Measurements from ENCODE around the gene CASK.

The CASK gene

GRCh38 chrX:41824551-41824950 lies 98.8 kb downstream of the CASK start:
- DNase-seq = no peak

GRCh38 chrX:41823402-41823801 lies 100.0 kb downstream of the CASK start:
- no peak for DNase-seq

DNA sequence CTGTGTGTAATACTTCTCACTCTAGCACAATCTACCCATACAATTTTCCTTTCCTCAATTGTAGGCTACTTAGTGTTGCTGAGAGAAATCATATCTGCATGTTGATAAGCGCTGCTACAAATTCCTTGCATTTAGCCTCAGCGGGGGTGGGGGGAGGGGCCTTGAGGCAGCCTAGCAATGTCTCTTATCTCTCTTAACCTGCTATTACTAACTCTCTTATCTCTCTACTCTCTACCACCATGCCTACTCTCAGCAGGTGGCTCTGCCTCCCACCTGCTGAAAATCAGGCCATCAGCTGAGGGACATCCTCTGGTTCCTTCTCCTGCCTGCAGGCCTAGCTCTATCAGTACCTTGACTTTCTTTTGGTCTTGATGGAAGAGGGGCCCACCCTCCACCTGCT lies 100.5 kb downstream of the CASK start:
- no peak for DNase-seq

DNA sequence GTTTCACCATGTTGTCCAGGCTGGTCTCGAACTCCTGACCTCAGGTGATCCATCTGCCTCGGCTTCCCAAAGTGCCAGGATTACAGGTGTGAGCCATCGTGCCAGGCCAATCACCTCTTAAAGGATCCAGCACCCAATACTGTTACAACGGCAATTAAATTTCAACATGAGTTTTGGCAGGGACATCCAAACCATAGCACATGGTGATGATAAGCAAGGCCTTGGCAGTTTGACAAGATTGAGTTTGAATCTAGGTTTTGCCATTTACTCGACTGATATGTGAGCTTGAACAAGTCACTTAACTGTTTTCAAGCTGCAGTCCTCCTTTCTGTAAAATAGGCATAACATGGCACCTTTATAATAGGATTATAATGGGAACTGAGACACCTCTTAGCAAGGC lies 115.3 kb downstream of the CASK start:
- no peak for DNase-seq

- no peak for DNase-seq
Observed at GRCh38 chrX:41802958-41803357, 120.4 kb downstream of the CASK start.

DNA sequence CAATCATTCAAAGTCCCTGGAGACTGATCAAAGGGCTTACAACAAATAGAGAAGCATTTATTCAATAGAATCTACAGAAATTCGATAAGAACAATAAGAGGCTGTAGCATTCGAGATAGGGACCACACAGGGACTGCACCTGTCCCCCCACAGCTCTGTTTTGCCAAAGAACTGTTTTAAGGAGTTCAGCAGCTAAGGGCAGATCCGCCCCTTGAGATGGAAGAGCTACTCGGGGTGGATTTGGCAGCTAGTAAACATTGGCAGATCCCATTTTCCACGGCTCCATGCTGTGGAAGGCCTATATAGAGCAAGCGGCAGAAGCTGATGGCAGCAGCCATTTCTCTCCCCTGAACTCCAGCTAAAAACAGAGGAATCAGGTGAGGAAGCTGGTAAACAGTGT lies 123.7 kb downstream of the CASK start:
- no peak for DNase-seq

- no peak for DNase-seq
Observed at GRCh38 chrX:41796577-41796976, 126.8 kb downstream of the CASK start.

DNA sequence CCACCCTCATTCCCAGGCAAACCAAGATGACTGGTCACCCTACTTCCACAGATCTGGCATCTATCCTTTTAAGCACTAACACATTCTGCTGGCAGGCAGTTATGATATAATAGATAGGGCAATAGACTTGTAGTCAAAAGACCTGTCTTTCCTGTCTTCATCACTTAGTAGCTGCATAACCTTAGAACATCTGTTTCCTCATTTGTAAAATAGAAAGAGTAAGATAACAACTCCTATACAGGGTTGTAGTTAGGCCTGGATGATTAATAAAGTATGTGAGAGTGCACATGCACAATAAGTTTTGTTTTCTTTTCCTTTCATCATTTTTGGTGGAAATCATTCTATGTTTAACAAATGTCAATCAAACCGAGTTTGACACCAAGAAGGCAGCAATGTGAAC lies 127.3 kb downstream of the CASK start:
- no peak for DNase-seq

- no peak for DNase-seq
Observed at GRCh38 chrX:41789374-41789773, 134.0 kb downstream of the CASK start.

DNA sequence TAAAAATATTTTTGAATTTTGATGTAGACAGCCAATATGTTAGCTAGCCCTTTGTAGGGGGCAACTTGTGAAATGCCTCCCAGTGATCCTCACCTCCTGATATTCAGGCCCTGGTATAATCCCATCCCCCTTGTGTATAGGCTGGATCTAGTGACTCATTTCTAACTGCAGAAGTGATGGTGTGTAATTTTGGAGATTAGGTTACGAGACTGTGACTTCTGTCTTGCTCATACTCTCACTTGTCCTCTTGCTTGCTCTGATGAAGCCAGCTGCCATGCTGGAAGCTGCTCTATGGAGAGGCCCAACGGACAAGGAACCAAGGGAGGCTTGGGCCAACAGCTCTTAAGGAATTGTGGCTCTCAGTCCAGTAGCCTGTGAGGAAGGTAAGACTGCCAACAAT lies 137.7 kb downstream of the CASK start:
- DNase-seq = no peak

- peak; percentile 17 to 37 for DNase-seq
Observed at GRCh38 chrX:41781500-41781899, 141.9 kb downstream of the CASK start.

DNA sequence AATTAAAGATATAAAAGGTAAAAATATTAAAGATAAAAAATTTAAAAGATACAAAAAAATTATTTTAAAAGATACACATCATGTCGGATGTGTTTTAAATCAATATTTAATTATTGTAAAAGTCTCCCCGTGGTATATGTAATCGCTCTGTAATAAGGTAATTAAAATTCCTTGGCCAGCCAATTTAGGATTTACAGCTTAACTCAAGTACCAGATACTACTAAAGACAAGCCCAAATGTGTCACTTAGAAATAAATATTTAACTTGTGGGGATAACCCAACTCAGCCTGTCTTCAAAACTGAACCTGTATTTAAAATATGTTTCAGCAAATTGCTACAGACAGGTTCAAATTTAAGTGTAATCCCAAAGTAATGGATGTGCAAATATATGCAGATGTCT lies 143.4 kb downstream of the CASK start:
- no peak for DNase-seq

GRCh38 chrX:41779030-41779564 lies 144.3 kb downstream of the CASK start:
- DNase-seq = no peak

DNA sequence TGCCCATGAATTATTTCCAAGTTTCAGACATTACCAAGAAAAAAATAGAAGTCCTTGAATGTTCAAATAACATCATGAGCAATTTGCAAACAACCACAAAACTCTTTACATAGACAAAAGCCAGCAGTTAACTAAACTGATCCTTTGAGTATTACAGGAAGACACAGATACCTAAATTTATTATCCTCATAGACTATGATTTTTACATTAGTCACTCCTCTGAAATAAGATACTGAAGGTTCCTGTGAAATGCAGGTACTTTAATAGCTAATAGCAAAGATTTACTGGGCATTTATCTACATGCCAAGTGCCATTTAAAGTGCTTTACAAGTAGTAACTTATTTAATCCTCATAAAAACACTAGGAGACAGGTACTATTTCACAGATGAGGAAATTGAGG lies 161.7 kb downstream of the CASK start:
- DNase-seq = no peak

- no peak for DNase-seq
Observed at GRCh38 chrX:41761169-41761568, 162.2 kb downstream of the CASK start.

DNA sequence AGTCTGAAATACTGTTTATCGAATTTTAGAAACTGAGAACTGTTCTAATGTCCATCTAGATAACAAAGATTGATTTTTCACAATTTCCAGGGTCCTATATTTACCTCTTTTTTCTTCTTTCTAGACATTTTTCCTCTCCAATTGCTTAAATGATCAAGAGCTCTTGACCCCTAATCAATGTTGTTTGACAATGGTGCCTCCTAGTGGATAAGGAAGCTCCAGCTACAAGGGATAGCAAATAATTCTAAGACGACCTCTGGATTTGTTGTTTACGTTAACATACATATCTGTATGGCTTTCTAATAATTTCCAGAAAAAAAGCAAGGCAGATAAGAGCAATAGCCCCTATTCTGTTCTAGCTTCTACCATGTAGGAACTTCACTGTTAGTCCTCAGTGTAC lies 163.5 kb downstream of the CASK start:
- DNase-seq = peak; percentile 8 to 14

DNA sequence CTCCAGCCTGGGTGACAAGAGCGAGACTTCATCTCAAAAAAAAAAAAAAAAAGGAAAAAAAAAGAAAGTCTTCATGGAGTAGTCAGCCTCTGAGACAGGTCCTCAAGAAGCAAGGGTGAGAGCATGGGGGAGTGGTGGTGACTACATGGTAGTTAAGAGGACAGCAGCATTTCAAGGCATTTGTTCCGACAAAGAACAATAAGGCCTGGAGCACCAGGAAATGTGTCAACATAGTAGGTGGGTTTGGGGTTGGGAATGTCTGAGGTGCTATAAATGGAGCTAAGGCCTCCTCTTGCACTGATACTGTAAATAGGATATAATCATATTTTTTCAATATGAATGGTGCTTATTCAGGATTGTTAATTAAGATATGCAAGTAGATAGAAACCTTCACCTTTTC lies 165.0 kb downstream of the CASK start:
- no peak for DNase-seq

DNA sequence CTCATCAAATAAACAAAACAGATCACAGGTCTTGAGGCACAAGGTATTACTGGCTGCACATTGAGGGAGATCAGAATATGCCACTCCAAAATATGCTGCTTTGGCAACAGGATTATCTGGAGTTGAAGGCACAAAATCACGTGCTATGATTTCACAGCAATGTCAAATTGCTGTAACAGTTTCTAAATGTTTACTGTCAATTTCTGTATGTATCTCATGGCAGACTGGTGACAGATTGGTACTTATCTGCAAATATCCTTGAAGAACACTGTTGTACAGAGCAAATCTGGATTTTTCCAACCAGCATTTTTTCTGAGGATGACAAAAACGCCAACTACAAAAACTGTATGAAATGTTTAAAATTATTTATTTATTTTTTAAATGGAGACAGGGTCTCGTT lies 172.6 kb downstream of the CASK start:
- no peak for DNase-seq

GRCh38 chrX:41739871-41740270 lies 183.5 kb downstream of the CASK start:
- DNase-seq = no peak

DNA sequence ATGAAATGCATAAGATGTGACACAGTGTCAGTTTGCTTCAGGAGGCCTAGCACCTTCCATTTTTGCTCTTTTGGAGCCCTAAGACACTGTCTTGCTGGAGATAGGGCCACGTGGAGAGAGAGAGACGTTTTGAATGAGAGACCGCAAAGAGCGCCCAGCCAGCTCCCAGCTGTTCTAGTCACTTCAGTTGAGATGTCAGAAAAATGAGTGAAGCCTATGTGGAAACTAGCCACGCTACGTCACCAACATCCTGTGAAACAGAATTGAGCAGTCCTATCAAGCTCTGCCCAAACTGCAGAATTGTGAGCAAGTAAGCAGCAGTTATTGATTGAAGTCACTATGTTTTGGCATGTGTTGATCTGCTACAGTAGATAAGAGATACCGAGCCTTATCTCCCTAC lies 186.3 kb downstream of the CASK start:
- no peak for DNase-seq

DNA sequence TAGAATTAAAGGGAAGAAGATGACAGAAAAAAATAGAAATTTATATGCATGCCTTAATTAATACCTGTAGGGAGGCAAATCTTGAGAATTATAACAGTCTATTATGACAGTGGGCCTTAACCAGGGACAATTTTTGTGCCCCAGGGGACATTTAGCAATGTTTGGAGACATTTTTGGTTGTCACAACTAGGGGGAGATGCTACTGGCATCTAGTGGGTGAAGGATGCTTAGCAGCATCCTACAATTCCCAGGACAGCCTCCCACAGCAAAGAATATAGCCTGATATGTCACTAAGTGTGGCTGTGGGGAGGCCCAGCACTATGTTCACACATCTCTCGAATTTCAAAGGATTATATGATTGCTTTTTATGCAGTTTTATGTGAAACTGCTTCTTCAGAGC lies 188.8 kb downstream of the CASK start:
- DNase-seq = peak; percentile 31 to 49

- no peak for DNase-seq
Observed at GRCh38 chrX:41733939-41734338, 189.4 kb downstream of the CASK start.

DNA sequence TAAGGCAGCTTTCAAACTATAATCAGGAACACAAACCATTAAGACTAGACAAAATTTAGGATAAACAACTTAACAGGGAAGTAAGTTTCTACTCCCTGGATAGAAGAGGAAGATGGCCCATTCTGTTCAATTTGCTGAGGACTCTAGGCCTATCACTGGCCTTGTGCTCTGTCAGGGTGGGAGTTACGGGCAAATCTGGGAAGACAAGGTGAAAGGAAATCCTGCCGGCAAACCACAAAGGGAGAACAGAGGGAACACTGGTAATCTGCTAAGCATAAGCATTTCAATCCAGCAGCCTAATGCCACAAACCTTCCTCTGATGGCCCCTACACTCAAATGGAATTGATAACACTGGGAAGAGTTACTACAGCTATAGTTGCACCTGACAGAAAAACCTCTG lies 191.1 kb downstream of the CASK start:
- no peak for DNase-seq

- DNase-seq = no peak
Observed at GRCh38 chrX:41730081-41730480, 193.3 kb downstream of the CASK start.

- no peak for DNase-seq
Observed at GRCh38 chrX:41728125-41728524, 195.2 kb downstream of the CASK start.

GRCh38 chrX:41723826-41724225 lies 199.5 kb downstream of the CASK start, which contains the start of gene GPR82:
Gene GPR82 (plus strand): TSS chrX:41724181. CDS start chrX:41727027, 2,846 bp downstream.
- peak; percentile 66 to 68 for DNase-seq
